ENCODE measurements around the gene CRIP1. TPM values are rescaled to one million over a fixed set of nuclear protein-coding genes. Genes with fewer than 3 reads are reported as not detected.

The CRIP1 gene
- total and polyA plus RNA-seq, 4 donors, result 72.8 to 465 (median 301) TPM

DNA sequence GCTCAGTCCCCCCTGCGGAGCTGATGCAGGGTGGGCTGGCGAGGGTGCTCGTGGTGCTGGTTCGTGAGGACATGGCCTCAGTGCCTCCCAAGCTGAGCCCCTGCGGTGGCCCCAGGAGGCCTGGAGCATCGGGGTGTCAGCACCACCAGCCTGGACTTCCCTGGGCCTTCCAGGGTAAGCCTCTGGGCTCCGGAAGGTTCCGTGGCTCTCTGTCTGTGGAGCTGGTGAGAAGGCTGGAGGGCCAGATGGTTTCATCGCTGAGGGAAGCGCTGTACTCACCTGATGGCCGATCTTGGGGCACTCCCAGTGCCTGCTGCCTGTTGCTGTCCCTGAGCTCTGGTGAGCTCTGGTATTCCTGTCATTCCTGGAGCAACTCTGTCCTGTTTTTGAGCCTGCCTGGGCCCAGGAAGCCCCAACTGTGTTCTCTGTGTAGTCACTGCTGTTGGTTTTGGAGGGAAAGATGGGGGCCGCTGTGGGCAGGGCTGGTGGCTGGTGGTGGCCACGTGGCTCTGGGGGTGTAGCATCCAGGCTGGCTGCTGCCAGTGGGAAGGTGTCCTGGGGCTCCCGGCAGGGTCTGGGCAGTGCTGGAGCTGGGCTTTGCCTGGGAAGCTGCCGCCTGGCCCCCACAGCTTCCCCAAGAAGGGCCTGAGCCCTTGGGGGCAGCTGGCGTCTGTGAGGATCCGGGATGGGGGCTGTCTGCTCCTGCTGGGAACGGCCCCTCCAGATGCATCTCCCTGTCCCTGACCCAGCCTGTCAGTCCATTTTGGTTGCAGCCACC is 48.8 kb upstream of the CRIP1 start:
- TF ChIP-seq, protein P1, sequence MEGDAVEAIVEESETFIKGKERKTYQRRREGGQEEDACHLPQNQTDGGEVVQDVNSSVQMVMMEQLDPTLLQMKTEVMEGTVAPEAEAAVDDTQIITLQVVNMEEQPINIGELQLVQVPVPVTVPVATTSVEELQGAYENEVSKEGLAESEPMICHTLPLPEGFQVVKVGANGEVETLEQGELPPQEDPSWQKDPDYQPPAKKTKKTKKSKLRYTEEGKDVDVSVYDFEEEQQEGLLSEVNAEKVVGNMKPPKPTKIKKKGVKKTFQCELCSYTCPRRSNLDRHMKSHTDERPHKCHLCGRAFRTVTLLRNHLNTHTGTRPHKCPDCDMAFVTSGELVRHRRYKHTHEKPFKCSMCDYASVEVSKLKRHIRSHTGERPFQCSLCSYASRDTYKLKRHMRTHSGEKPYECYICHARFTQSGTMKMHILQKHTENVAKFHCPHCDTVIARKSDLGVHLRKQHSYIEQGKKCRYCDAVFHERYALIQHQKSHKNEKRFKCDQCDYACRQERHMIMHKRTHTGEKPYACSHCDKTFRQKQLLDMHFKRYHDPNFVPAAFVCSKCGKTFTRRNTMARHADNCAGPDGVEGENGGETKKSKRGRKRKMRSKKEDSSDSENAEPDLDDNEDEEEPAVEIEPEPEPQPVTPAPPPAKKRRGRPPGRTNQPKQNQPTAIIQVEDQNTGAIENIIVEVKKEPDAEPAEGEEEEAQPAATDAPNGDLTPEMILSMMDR (IDR thresholded peaks at IDR 0.05; ENCODE audit: control extremely low read depth, extremely low read depth), result no peak
- no peak for ATAC-seq (ENCODE audit: insufficient read depth, low FRiP score)
- WGBS, 2 donors, result 94 to 95% methylated on average over 16 to 18 of the region's 18 CpGs
- Histone ChIP-seq H3K36me3 (ENCODE audit: control insufficient read depth in 4 of 4, insufficient read depth in 4 of 4, low read length in 4 of 4) (peaks cover 0 to 29% (median 2%) of the 10 kb centered on the region in 4 donors), H3K27me3 (ENCODE audit: control insufficient read depth in 3 of 3, insufficient read depth in 3 of 3, low read length in 2 of 3) (no peaks in the 10 kb centered on the region), H3K4me1 (ENCODE audit: control insufficient read depth in 5 of 5, insufficient read depth in 5 of 5, low read length in 5 of 5) (no peaks in the 10 kb centered on the region), H3K27ac (ENCODE audit: low read depth in 1 of 2, low read length in 1 of 2) (no peak overlapping the region), H3K9ac (ENCODE audit: insufficient read depth in 1 of 2, low read length in 2 of 2) (no peak overlapping the region), H3K9me3 (ENCODE audit: control insufficient read depth in 4 of 4, insufficient read depth in 3 of 4, low read length in 3 of 4) (no peaks in the 10 kb centered on the region), H3K4me3 (no peak overlapping the region)
- no peak for DNase-seq

DNA sequence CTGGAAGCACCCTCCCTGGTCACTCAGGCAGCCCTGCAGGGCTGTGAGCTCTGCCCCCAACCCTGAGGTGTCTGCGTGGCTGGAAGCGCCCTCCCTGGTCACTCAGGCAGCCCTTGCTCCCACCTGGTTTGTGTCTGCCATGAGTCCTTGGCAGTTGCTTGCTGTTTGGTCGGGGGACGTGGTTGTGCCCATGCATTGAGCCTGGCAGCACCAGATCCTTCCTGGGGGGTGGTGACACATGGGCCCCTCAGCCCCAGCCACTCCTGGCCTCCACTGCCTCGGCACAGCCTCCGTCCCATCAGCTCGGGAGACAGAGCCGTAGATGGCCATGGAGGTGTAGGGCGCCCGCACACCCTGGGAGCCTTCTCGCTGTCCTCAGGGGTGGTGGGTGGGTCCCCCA is 47.5 kb upstream of the CRIP1 start:
- Histone ChIP-seq H3K27ac (ENCODE audit: low read depth in 1 of 2, low read length in 1 of 2) (no peak overlapping the region), H3K27me3 (ENCODE audit: control insufficient read depth in 3 of 3, insufficient read depth in 3 of 3, low read length in 2 of 3) (no peaks in the 10 kb centered on the region), H3K9ac (ENCODE audit: insufficient read depth in 1 of 2, low read length in 2 of 2) (no peak overlapping the region), H3K9me3 (ENCODE audit: control insufficient read depth in 4 of 4, insufficient read depth in 3 of 4, low read length in 3 of 4) (no peaks in the 10 kb centered on the region), H3K4me1 (ENCODE audit: control insufficient read depth in 5 of 5, insufficient read depth in 5 of 5, low read length in 5 of 5) (no peaks in the 10 kb centered on the region), H3K36me3 (ENCODE audit: control insufficient read depth in 4 of 4, insufficient read depth in 4 of 4, low read length in 4 of 4) (peaks cover 0 to 31% (median 5%) of the 10 kb centered on the region in 4 donors), H3K4me3 (no peak overlapping the region)
- 93 to 97% methylated on average over 11 of the region's 11 CpGs for whole genome bisulfite sequencing, 2 donors
- ATAC-seq (ENCODE audit: insufficient read depth, low FRiP score) (no peak), DNase-seq (no peak)
- TF ChIP-seq, protein P1 (IDR thresholded peaks at IDR 0.05; ENCODE audit: control extremely low read depth, extremely low read depth), result no peak

DNA sequence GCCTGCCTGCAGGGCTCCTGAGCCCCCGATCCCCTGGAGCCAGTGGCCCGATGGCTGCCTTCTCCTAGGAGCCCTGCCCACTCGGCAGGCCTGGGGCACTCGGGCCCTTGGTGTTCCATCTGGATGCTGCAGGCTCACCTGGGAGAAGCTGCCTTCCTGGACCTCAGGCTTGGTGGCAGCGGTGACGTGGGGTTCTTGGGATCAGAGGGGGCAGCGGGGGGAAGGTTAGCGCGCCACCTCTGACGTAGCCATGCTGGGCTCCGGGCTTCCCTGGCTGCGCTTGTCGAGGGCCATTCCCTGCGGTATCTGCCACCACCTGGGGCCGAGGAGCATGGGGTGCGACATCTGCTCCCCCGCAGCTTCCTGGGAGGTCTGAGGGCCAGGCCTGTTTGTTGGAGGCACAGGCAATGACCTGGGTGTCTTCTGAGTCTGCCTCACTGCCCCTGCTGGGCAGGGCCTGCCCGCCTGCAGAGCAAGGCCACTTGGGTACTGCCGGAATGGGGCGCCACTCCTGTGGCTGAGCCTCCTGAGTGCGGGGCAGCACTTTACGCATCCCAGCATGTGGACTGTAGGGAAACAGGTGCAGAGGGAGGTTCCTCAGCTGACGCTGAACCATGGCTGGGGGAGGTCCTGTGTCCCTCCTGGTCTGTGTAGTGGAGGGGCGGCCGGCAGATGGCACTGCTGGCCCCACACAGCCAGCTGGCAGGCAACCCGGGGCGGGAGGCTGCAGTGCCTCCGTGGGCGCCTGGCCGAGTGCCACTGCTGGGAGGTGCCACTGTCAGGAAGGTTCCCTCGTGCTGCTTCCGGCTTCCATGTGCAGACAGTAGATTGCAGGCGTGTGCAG is 46.8 kb upstream of the CRIP1 start:
- no peak overlapping the region for H3K27ac ChIP-seq (ENCODE audit: low read depth in 1 of 2, low read length in 1 of 2)
- peaks cover 0 to 31% (median 5%) of the 10 kb centered on the region in 4 donors for H3K36me3 ChIP-seq (ENCODE audit: control insufficient read depth in 4 of 4, insufficient read depth in 4 of 4, low read length in 4 of 4)
- TF ChIP-seq, protein P1 (IDR thresholded peaks at IDR 0.05; ENCODE audit: control extremely low read depth, extremely low read depth), result no peak
- 88 to 92% methylated on average over 32 to 33 of the region's 33 CpGs for WGBS, 2 donors
- no peak overlapping the region for H3K9ac ChIP-seq (ENCODE audit: insufficient read depth in 1 of 2, low read length in 2 of 2)
- no peaks in the 10 kb centered on the region for H3K9me3 ChIP-seq (ENCODE audit: control insufficient read depth in 4 of 4, insufficient read depth in 3 of 4, low read length in 3 of 4)
- H3K27me3 ChIP-seq (ENCODE audit: control insufficient read depth in 3 of 3, insufficient read depth in 3 of 3, low read length in 2 of 3), result no peaks in the 10 kb centered on the region
- H3K4me1 ChIP-seq (ENCODE audit: control insufficient read depth in 5 of 5, insufficient read depth in 5 of 5, low read length in 5 of 5), result no peaks in the 10 kb centered on the region
- H3K4me3 ChIP-seq, result no peak overlapping the region
- DNase-seq (no peak), ATAC-seq (ENCODE audit: insufficient read depth, low FRiP score) (no peak)

Measured in lung (tissue), 12 donors.